Mucosa of descending colon (tissue), 3 donors: ENCODE measurements around the gene WNT9A. TPM values are rescaled to one million over a fixed set of nuclear protein-coding genes. Genes with fewer than 3 reads are reported as not detected.

Experiments
- ATAC-seq: fragments of 200-7000 bp; cut with Tn5 transposase; one replicate; pipeline ENCODE4 v1.9.1; 2020; ENCODE audit warnings: mild to moderate bottlenecking, moderate library complexity
- DNase-seq, 3 donors: peaks; one replicate each; pipeline ENCODE4 v3.0.0-alpha.2; 2020
- H3K36me3 ChIP-seq: fragments of 200-600 bp; one replicate; pipeline ENCODE4 v1.8.0; 2021; ENCODE audit warnings: low read depth, mild to moderate bottlenecking
- H3K4me1 ChIP-seq: fragments of 200-600 bp; one replicate; pipeline ENCODE4 v1.8.0; 2021; ENCODE audit warnings: low read depth, mild to moderate bottlenecking
- H3K4me3 ChIP-seq: fragments of 200-600 bp; one replicate; pipeline ENCODE4 v1.8.0; 2021; ENCODE audit warnings: mild to moderate bottlenecking
- H3K9me3 ChIP-seq: fragments of 200-600 bp; one replicate; pipeline ENCODE4 v1.8.0; 2021; ENCODE audit warnings: mild to moderate bottlenecking
- CTCF ChIP-seq: fragments of 200-600 bp; IDR thresholded peaks from one replicate; pipeline ENCODE4 v1.8.0; 2022; ENCODE audit warnings: antibody characterized with exemption, mild to moderate bottlenecking
- intact Hi-C, 2 donors: fragments of 100-400 bp; cut with DNase I in 1 of 2; cut with micrococcal nuclease in 1 of 2; formaldehyde crosslinking; loops; one replicate each; pipeline versions ENCODE4 v1.11.0 to v1.11.1; 2022; cut with DNase I, micrococcal nuclease
- total RNA-seq, 3 donors: library from RNA; stranded (reverse); fragmentation: NEBNext Ultra II Directional in 2 of 3; extraction: Animal tissue kit (Norgen Biotek cat#: 25700) in 2 of 3; gene quantifications; one replicate each; pipeline versions ENCODE4 v1.2.1 to v1.2.4, GENCODE V29; 2021 to 2023
- donor health status: DM: no; HTN: no; CAD: no; lungs with moderate emphysema.
- donor health status: DM: no; HTN: no; CAD: no.
- donor health status: DM: no; HTN: yes; CAD: no.

Gene WNT9A
- total RNA-seq, 3 donors from 2014 or later = 1.7 to 12.7 (median 2.4) TPM

GRCh38 chr1:227907439-227908015 lies 40.2 kb downstream of the WNT9A start:
- Histone ChIP-seq H3K4me3 (no peak overlapping the region), H3K36me3 (no peaks in the 10 kb centered on the region), H3K4me1 (no peaks in the 10 kb centered on the region), H3K9me3 (no peaks in the 10 kb centered on the region)
- ATAC-seq = peak; percentile 67
- intact Hi-C loops = no loop called here
- TF ChIP-seq CTCF = no peak
- peak; percentile 15 to 42 (median 40) for DNase-seq

GRCh38 chr1:227906550-227907071 lies 41.1 kb downstream of the WNT9A start:
- ATAC-seq = no peak

GRCh38 chr1:227905573-227906487 lies 41.9 kb downstream of the WNT9A start:
- TF ChIP-seq CTCF = no peak
- intact Hi-C loops = no loop called here
- no peak overlapping the region for H3K4me3 ChIP-seq
- no peaks in the 10 kb centered on the region for H3K36me3 ChIP-seq
- ATAC-seq (no peak), DNase-seq (peak in 1 of 3 donors; percentile 44)
- H3K9me3 ChIP-seq = no peaks in the 10 kb centered on the region
- H3K4me1 ChIP-seq = no peaks in the 10 kb centered on the region

More at GRCh38 chr1:227906550-227907071, 41.1 kb downstream of the WNT9A start:
- Histone ChIP-seq H3K36me3 (no peaks in the 10 kb centered on the region), H3K4me1 (no peaks in the 10 kb centered on the region), H3K9me3 (no peaks in the 10 kb centered on the region), H3K4me3 (no peak overlapping the region)
- TF ChIP-seq CTCF = no peak
- no peak for DNase-seq
- intact Hi-C loops = no loop called here

- TF ChIP-seq CTCF = no peak
- Histone ChIP-seq H3K4me1 (no peaks in the 10 kb centered on the region), H3K9me3 (no peaks in the 10 kb centered on the region), H3K36me3 (no peaks in the 10 kb centered on the region), H3K4me3 (no peak overlapping the region)
- DNase-seq (peak in 1 of 3 donors; percentile 35), ATAC-seq (no peak)
- intact Hi-C loops = no loop called here
Observed at GRCh38 chr1:227904541-227905335, 43.0 kb downstream of the WNT9A start.
